ENCODE results near the gene SPEG.
"Not testable (repeated sequence)": the region's sequence is repeated elsewhere in the genome, so short reads cannot be mapped to it uniquely, and the experiment has no call there.

The SPEG gene

GRCh38 chr2:219405451-219405850 lies 29.2 kb upstream of the SPEG start:
- no peak for DNase-seq (ENCODE audit: low read depth)

DNA sequence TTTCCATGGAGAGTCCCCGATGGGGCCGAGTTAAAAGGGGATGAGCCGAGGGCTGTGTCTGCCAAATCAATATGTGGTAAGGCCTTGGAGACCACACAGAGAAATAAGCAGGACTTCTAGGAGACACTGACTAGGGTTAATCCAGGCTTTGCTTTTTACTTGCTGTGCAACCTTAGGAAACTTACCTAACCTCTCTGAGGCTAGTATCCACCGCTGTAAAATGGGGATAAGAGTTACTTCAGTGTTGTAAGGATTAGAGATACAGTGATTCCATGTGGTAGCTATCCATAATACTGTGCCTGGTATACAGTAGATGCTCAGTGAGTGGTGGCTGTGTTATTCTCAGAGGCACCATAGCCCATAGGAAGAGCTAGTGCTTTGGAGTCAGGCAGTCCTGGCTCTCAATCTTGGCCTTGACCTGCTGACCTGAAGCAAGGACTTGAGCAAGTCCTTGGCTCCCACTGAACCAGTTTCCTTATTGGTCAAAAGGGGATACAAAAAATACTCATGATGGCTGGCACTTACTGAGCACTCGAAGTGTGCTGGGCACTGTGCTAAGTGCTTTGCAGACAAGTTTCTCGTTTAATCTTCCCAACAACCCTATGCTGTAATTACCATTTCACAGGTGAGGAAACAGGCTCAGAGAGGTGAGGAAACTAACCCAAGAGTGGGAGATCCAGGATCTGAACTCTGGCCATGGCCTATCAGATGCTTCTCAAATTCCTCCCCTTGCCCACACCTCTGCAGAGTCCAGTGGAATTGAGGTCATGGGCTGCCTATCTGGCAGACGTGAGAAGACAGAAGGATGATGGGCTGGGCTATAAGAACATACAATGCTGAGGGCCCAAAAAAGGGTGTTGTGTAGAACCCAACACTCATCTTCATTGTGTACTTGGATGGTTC lies 28.4 kb upstream of the SPEG start:
- no peak for DNase-seq (ENCODE audit: low read depth)

DNA sequence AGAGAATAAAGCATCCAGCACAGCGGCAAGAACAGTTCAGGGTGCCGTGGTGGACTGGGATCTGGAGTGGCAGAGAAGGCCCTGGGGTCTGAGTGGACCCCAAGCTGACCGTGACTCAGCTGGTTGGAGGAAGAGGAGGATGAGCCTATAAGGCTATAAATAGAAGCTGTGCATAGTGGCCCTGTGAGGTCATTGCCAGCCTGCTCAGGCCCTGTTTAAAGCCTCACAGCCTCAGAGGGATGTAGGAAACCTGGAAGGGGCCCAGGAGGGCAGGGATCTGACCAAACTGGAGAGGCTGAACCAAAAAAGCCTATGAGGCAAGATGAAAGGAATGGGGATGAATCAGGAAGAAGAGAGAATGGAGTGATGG lies 27.8 kb upstream of the SPEG start:
- no peak for DNase-seq (ENCODE audit: low read depth)

GRCh38 chr2:219407343-219407742 lies 27.3 kb upstream of the SPEG start:
- not testable (repeated sequence) for DNase-seq (ENCODE audit: low read depth)

DNA sequence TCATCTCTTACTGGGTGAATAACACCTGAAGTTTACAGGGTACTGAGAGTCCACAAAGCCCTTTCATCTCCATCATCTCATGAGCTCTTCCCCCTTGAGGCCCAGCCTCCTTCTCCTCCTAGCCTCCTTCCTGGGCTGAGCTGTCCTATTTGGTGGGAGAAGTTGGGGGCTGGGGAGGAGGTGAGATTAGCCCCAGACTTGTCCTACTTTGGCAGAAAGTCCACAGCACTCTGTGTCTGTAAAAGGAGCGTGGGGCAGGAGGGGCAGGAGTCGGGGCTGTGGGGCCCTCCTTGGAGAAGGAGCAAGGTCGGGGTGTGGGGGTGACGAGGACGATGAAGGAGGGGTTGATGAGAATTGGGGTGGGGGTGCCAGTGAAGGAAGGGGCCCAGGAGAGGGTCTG lies 26.4 kb upstream of the SPEG start:
- no peak for DNase-seq (ENCODE audit: low read depth)

GRCh38 chr2:219408631-219409030 lies 26.0 kb upstream of the SPEG start:
- DNase-seq (ENCODE audit: low read depth), result no peak

DNA sequence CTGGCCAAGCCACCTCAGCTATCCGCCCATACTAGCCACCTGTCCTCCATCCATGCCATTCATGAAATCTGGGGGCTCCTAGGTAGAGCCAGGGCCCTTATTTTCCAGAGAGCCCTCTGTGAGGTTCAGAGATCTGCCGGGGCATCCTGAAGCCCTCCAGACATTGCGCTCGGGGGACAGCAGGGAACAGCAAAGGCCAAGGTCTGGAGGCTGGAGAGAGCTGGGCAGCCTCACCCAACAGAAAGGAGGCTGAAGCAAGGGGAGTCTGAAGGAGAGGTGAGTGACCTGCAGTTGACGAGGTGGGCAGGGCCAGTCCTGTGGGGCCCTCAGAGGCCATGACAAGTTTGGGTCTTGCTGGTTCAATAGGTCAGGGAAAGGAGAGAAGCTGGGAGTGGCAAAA lies 25.0 kb upstream of the SPEG start:
- no peak for DNase-seq (ENCODE audit: low read depth)

- DNase-seq (ENCODE audit: low read depth), result no peak
Measured at GRCh38 chr2:219410390-219410789, 24.3 kb upstream of the SPEG start.

- no peak for DNase-seq (ENCODE audit: low read depth)
Measured at GRCh38 chr2:219414857-219415256, 19.8 kb upstream of the SPEG start.

GRCh38 chr2:219415580-219416234 lies 18.9 kb upstream of the SPEG start:
- no peak for DNase-seq (ENCODE audit: low read depth)

DNA sequence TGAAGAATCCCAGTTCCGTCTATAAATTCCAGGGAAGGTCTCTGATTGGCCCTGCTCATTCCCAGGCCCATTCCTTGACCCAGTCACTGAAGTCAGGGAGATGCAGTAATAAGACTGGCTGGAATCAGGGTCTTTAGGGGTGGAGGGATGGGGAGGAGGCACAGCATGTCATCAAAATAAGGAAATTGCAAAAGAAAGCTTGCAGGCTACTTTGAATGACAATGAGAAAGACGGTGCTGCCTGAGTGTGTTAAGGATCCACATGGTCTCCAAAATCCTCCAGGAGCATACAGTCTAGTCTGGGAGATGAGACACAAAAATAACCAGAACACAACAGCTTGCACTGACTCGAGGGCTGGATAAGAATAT lies 18.4 kb upstream of the SPEG start:
- DNase-seq (ENCODE audit: low read depth), result no peak

GRCh38 chr2:219416938-219417337 lies 17.7 kb upstream of the SPEG start:
- no peak for DNase-seq (ENCODE audit: low read depth)

- no peak for DNase-seq (ENCODE audit: low read depth)
Measured at GRCh38 chr2:219417374-219417773, 17.3 kb upstream of the SPEG start.

GRCh38 chr2:219418155-219419011 lies 16.3 kb upstream of the SPEG start, which contains the start of gene DES:
Gene DES, plus strand, starts transcription at chr2:219418377. Its CDS starts 86 bp downstream, at chr2:219418463.
- no peak for DNase-seq (ENCODE audit: low read depth)

DNA sequence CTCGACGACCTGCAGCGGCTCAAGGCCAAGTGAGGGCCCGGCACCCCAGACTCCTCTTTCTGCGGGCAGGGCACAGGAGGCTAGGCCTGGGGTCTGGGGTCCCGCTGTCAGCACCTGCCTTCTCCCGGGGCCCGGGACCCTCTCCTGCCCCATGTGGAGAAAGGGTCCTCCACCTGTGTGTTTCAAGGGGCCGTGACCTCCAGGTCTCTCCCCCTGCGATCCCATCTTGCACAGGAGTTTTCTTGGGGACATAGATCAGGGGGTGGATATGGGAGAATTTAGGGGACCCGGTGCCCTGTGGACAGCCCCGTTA lies 15.7 kb upstream of the SPEG start:
- DNase-seq (ENCODE audit: low read depth), result no peak

DNA sequence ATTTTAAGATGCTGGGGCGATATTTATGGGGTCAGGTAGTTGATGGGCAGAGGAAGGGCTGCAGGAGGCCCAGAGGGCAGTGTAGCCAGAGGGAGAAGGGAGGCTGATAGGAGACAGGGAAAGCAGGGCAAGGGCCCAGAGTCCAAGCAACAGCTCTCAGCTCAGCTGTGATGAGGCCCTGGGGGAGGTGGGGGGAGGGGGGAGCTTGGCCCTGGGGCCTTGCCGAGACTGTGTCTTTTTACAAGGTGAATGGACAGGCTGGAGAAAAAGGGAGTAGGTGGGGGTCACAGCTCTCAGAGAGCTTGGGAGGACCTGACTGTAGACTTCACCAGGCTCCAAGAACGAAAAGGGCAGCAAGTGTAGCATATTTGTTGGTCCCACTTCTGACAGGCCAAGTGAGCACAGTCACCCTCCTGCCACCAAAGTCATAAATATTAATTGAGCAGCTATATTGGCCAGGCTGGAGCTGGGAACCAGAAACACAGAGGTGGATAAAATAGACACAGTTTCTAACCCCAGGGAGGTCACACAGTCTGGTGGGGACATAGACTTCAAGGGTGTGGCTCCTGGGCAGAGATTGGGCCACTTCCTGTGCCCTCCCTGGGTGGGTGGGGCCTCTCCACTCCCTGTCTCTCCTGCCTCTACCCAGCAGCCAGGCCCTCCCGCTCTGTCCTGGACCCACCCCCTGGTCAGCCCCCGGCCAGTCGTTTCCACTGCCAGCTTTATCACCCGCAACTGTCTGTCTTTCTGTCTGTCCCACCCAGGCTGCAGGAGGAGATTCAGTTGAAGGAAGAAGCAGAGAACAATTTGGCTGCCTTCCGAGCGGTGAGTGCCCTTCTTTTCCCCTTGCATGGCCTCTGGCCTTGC lies 15.1 kb upstream of the SPEG start:
- DNase-seq (ENCODE audit: low read depth), result no peak

- DNase-seq (ENCODE audit: low read depth), result no peak
Measured at GRCh38 chr2:219420687-219421086, 14.0 kb upstream of the SPEG start.

- DNase-seq (ENCODE audit: low read depth), result no peak
Measured at GRCh38 chr2:219421323-219421722, 13.3 kb upstream of the SPEG start.

DNA sequence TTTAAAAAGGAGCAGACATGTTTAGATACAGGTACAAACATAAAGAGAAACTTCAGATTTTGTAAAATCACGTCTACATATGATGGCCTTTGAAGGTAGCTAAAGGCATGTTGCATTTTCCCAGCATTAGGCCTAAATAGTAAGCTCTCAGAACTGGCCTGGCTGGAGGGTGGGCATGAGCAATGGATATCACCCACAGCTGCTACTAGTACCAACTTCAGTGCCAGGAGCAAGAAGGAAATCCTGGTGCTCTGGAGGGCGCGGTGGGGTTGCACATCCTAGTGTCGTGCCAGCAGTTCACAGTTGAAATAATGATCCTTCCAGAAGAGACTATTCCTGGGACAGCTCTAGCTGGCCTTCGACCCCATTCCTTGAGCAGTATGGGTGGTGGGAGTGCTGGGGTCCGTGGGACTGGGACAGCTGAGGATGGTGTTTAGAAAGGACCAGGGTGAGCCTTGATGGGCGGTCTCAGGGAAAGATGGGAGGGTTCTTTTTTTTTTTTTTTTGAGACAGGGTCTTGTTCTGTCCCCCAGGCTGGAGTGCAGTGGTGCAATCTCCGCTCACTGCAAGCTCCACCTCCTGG lies 11.6 kb upstream of the SPEG start:
- DNase-seq (ENCODE audit: low read depth), result no peak

DNA sequence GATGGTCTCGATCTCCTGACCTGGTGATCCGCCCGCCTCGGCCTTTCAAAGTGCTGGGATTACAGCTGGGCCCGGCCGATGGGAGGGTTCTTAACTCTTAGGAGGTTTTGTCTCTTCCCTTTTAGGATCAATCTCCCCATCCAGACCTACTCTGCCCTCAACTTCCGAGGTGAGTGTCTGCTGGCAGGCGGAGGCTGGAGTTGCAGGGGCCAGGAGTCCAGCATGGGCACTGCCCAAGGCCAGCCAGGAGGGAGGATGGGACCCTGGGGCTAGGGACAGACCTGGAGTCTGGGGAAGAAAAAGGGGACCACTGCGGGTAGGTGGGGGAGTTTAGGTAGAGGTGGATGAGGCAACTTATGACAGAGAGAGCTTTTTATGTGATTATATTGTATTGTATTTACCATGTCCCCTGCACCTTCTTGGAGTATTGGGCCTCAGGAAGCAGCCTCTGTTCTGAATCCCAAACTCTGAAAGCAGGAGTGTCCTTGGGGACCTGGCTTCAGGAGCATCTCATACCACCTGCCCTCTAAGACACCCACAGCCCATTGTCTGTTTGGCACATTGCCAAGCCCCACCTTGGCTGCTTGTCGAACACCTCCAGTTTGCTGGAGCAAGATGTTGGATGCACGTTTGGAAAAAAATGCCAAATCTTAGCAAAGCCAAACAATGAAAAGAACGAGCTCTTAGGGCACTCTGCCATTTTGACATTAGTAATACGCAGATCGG lies 10.8 kb upstream of the SPEG start:
- DNase-seq (ENCODE audit: low read depth), result no peak

Data from activated T-helper 1 cell treated with Interleukin-2 at 50 U/mL for 16 hours (primary cell).